ENCODE results near the gene KLHL22.

- no peak for TF ChIP-seq POLR2AphosphoS5 (IDR thresholded peaks at IDR 0.05; ENCODE audit: low read depth, low read length)
- TF ChIP-seq, protein P1, sequence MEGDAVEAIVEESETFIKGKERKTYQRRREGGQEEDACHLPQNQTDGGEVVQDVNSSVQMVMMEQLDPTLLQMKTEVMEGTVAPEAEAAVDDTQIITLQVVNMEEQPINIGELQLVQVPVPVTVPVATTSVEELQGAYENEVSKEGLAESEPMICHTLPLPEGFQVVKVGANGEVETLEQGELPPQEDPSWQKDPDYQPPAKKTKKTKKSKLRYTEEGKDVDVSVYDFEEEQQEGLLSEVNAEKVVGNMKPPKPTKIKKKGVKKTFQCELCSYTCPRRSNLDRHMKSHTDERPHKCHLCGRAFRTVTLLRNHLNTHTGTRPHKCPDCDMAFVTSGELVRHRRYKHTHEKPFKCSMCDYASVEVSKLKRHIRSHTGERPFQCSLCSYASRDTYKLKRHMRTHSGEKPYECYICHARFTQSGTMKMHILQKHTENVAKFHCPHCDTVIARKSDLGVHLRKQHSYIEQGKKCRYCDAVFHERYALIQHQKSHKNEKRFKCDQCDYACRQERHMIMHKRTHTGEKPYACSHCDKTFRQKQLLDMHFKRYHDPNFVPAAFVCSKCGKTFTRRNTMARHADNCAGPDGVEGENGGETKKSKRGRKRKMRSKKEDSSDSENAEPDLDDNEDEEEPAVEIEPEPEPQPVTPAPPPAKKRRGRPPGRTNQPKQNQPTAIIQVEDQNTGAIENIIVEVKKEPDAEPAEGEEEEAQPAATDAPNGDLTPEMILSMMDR (IDR thresholded peaks at IDR 0.05), result no peak
- TF ChIP-seq REST (IDR thresholded peaks at IDR 0.05; ENCODE audit: insufficient read depth in 1 of 2, low read depth in 2 of 2, low read length in 1 of 2), result no peak
- TF ChIP-seq SIN3A (IDR thresholded peaks at IDR 0.05; ENCODE audit: borderline replicate concordance, insufficient read depth, low read depth, low read length), result no peak
Measured at GRCh38 chr22:20407829-20408228, 87.8 kb downstream of the KLHL22 start.

All from Panc1 (cell line).